Liver (tissue), 9 donors: ENCODE data around the gene H2AZ2. TPM values are rescaled to one million over a fixed set of nuclear protein-coding genes. Genes with fewer than 3 reads are reported as not detected.
A peak's percentile ranks its signal among the peaks of the same experiment; 100 is the strongest.

Experiments used
- DNase-seq: peaks from one replicate; pipeline ENCODE4 v3.0.0-alpha.2; 2017; ENCODE audit warnings: low spot score
- H3K27ac ChIP-seq, 2 donors: one replicate each; pipeline ENCODE4 v1.7.0; 2013; ENCODE audit warnings: inconsistent platforms in 2 of 2, low read length in 2 of 2, control low read depth in 1 of 2, low read depth in 1 of 2, mild to moderate bottlenecking in 1 of 2
- H3K27me3 ChIP-seq, 4 donors: one replicate each; pipeline versions ENCODE4 v1.6.1 to v1.7.0; 2013; ENCODE audit warnings: low read length in 3 of 4, inconsistent platforms in 1 of 4, mild to moderate bottlenecking in 1 of 4, moderate library complexity in 1 of 4; ENCODE audit not compliant: control insufficient read depth in 4 of 4, insufficient read depth in 4 of 4
- H3K36me3 ChIP-seq, 4 donors: one replicate each; pipeline versions ENCODE4 v1.6.1 to v1.7.0; 2013; ENCODE audit warnings: low read length in 3 of 4, mild to moderate bottlenecking in 3 of 4, low read depth in 1 of 4, moderate library complexity in 1 of 4; ENCODE audit not compliant: control insufficient read depth in 4 of 4, insufficient read depth in 3 of 4
- H3K4me1 ChIP-seq, 4 donors: one replicate each; pipeline versions ENCODE4 v1.6.1 to v1.7.0; 2013; ENCODE audit warnings: low read length in 3 of 4, mild to moderate bottlenecking in 3 of 4, moderate library complexity in 1 of 4; ENCODE audit not compliant: control insufficient read depth in 4 of 4, insufficient read depth in 4 of 4
- H3K4me3 ChIP-seq, 3 donors: one replicate each; pipeline versions ENCODE4 v1.6.1 to v1.7.0; 2013; ENCODE audit warnings: low read length in 3 of 3, control low read depth in 1 of 3, low read depth in 1 of 3, mild to moderate bottlenecking in 1 of 3
- H3K9ac ChIP-seq, 2 donors: one replicate each; pipeline ENCODE4 v1.7.0; 2013; ENCODE audit warnings: low read length in 2 of 2, mild to moderate bottlenecking in 2 of 2, moderate library complexity in 2 of 2, control low read depth in 1 of 2, low read depth in 1 of 2
- H3K9me3 ChIP-seq, 4 donors: one replicate each; pipeline versions ENCODE4 v1.6.1 to v1.7.0; 2013; ENCODE audit warnings: low read length in 3 of 4; ENCODE audit not compliant: control insufficient read depth in 4 of 4
- EGR1 ChIP-seq, 2 donors: IDR thresholded peaks; 2 replicates each; pipeline ENCODE4 v1.6.1; 2016 to 2018; ENCODE audit warnings: antibody characterized with exemption in 2 of 2, low read depth in 2 of 2
- FOXA1 ChIP-seq: IDR thresholded peaks from 2 replicates; pipeline ENCODE4 v1.6.1; 2016; ENCODE audit warnings: antibody characterized with exemption
- FOXA2 ChIP-seq: IDR thresholded peaks from 2 replicates; pipeline ENCODE4 v1.6.1; 2016; ENCODE audit warnings: antibody characterized with exemption
- GABPA ChIP-seq, 2 donors: IDR thresholded peaks in 1 of 2; conservative IDR thresholded peaks in 1 of 2; 2 replicates each; pipeline ENCODE4 v1.6.1; 2016; ENCODE audit warnings: antibody characterized with exemption in 2 of 2, mild to moderate bottlenecking in 1 of 2, moderate library complexity in 1 of 2
- HNF4A ChIP-seq, 2 donors: conservative IDR thresholded peaks; 2 replicates each; pipeline ENCODE4 v1.6.1; 2016; ENCODE audit warnings: antibody characterized with exemption in 2 of 2, mild to moderate bottlenecking in 2 of 2
- HNF4G ChIP-seq: IDR thresholded peaks from 2 replicates; pipeline ENCODE4 v1.6.1; 2016; ENCODE audit warnings: antibody characterized with exemption
- JUND ChIP-seq, 2 donors: IDR thresholded peaks; 2 replicates each; pipeline ENCODE4 v1.6.1; 2016; ENCODE audit warnings: antibody characterized with exemption in 2 of 2
- NR2F2 ChIP-seq: IDR thresholded peaks from 2 replicates; pipeline ENCODE4 v1.6.1; 2016; ENCODE audit warnings: antibody characterized with exemption
- RAD21 ChIP-seq, 2 donors: IDR thresholded peaks; 2 replicates each; pipeline ENCODE4 v1.6.1; 2016; ENCODE audit warnings: antibody characterized with exemption in 2 of 2, mild to moderate bottlenecking in 2 of 2
- REST ChIP-seq: IDR thresholded peaks from 2 replicates; pipeline ENCODE4 v1.6.1; 2016; ENCODE audit warnings: antibody characterized with exemption, mild to moderate bottlenecking
- RXRA ChIP-seq, 2 donors: IDR thresholded peaks; 2 replicates each; pipeline ENCODE4 v1.6.1; 2017 to 2018; ENCODE audit warnings: antibody characterized with exemption in 2 of 2, mild to moderate bottlenecking in 1 of 2
- SP1 ChIP-seq: IDR thresholded peaks from 2 replicates; pipeline ENCODE4 v1.6.1; 2018; ENCODE audit warnings: antibody characterized with exemption, mild to moderate bottlenecking
- TAF1 ChIP-seq: conservative IDR thresholded peaks from 2 replicates; pipeline ENCODE4 v1.6.1; 2016; ENCODE audit warnings: antibody characterized with exemption, mild to moderate bottlenecking
- YY1 ChIP-seq: IDR thresholded peaks from 2 replicates; pipeline ENCODE4 v1.6.1; 2016; ENCODE audit warnings: antibody characterized with exemption, mild to moderate bottlenecking
- WGBS: extraction: QIAGEN DNeasy Blood & Tissue Kit; methylation state at CpG from one replicate; pipeline ENCODE4 v1.1.7; 2013; 5-methylcytosine and 5-hydroxymethylcytosine counted together
- polyA plus RNA-seq, 2 donors: library from polyadenylated mRNA; stranded (reverse) in 1 of 2; unstranded in 1 of 2; fragments of 200-250 nt in 1 of 2; fragments of >200 nt in 1 of 2; fragmentation: Nextera tagmentation in 1 of 2; extraction: Ambion mirVana in 1 of 2; gene quantifications; one replicate each; pipeline versions ENCODE4 v1.2.1 to v1.2.3, GENCODE V29; 2013 to 2015
- total RNA-seq, 2 donors: library from RNA; depleted of rRNA; stranded (reverse); fragments of >200 nt; gene quantifications; one replicate each; pipeline ENCODE4 v1.2.3, GENCODE V29; 2014
- TF ChIP-seq, protein P1 (sequence below): IDR thresholded peaks from 2 replicates; pipeline ENCODE4 v1.6.1; 2016; ENCODE audit warnings: antibody characterized with exemption
- TF ChIP-seq, protein P2 (sequence below): IDR thresholded peaks from 2 replicates; pipeline ENCODE4 v1.6.1; 2016; ENCODE audit warnings: antibody characterized with exemption
- TF ChIP-seq, protein P3 (sequence below): IDR thresholded peaks from 2 replicates; pipeline ENCODE4 v1.6.1; 2016; ENCODE audit warnings: antibody characterized with exemption
- TF ChIP-seq, protein P4 (sequence below): fragments of 150-350 bp; IDR thresholded peaks from 2 replicates; pipeline ENCODE4 v1.5.1; 2017; ENCODE audit warnings: improper control_type of control experiment, low read depth, low read length; ENCODE audit not compliant: missing input control
- donor health status: healthy.
- donor health status: healthy.
- donor health status: healthy.
- donor health status: healthy.
- donor health status: healthy.

The H2AZ2 gene
- total and polyA plus RNA-seq, 4 donors = 51.3 to 182 (median 69.5) TPM

- WGBS = 1% methylated on average over 72 of the region's 72 CpGs
- H3K36me3 ChIP-seq = no peaks in the 10 kb centered on the region
- H3K4me1 ChIP-seq = peaks cover 2 to 47% (median 45%) of the 10 kb centered on the region in 4 donors
- H3K4me3 ChIP-seq = peak within 1 kb of the TSS; percentile 94 to 98 (median 97)
- H3K27ac ChIP-seq = peak within 1 kb of the TSS; percentile 99 to 100
- H3K9me3 ChIP-seq = no peaks in the 10 kb centered on the region
- peak; percentile 95 for DNase-seq
- TF ChIP-seq, protein P1, sequence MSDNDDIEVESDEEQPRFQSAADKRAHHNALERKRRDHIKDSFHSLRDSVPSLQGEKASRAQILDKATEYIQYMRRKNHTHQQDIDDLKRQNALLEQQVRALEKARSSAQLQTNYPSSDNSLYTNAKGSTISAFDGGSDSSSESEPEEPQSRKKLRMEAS = no peak
- TF ChIP-seq RXRA (IDR thresholded peaks at IDR 0.05) (no peak), TAF1 (peak; percentile 74), EGR1 (IDR thresholded peaks at IDR 0.05; ENCODE audit: low read depth in 2 of 2) (peak in 1 of 2 donors; percentile 59), REST (peak; percentile 58), GABPA (IDR thresholded peaks at IDR 0.05 in 1 of 2, conservative IDR thresholded peaks at IDR 0.05 in 1 of 2) (peak; percentile 67 to 89), HNF4A (conservative IDR thresholded peaks at IDR 0.05) (peak in 1 of 2 donors; percentile 15), NR2F2 (no peak), FOXA2 (no peak), RAD21 (IDR thresholded peaks at IDR 0.05) (peak in 1 of 2 donors; percentile 17), JUND (IDR thresholded peaks at IDR 0.05) (peak in 1 of 2 donors; percentile 19), FOXA1 (no peak), HNF4G (no peak), YY1 (peak; percentile 24), SP1 (peak; percentile 46)
- TF ChIP-seq, protein P2, sequence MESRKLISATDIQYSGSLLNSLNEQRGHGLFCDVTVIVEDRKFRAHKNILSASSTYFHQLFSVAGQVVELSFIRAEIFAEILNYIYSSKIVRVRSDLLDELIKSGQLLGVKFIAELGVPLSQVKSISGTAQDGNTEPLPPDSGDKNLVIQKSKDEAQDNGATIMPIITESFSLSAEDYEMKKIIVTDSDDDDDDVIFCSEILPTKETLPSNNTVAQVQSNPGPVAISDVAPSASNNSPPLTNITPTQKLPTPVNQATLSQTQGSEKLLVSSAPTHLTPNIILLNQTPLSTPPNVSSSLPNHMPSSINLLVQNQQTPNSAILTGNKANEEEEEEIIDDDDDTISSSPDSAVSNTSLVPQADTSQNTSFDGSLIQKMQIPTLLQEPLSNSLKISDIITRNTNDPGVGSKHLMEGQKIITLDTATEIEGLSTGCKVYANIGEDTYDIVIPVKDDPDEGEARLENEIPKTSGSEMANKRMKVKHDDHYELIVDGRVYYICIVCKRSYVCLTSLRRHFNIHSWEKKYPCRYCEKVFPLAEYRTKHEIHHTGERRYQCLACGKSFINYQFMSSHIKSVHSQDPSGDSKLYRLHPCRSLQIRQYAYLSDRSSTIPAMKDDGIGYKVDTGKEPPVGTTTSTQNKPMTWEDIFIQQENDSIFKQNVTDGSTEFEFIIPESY = no peak
- TF ChIP-seq, protein P3, sequence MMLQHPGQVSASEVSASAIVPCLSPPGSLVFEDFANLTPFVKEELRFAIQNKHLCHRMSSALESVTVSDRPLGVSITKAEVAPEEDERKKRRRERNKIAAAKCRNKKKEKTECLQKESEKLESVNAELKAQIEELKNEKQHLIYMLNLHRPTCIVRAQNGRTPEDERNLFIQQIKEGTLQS = no peak
- TF ChIP-seq, protein P4, sequence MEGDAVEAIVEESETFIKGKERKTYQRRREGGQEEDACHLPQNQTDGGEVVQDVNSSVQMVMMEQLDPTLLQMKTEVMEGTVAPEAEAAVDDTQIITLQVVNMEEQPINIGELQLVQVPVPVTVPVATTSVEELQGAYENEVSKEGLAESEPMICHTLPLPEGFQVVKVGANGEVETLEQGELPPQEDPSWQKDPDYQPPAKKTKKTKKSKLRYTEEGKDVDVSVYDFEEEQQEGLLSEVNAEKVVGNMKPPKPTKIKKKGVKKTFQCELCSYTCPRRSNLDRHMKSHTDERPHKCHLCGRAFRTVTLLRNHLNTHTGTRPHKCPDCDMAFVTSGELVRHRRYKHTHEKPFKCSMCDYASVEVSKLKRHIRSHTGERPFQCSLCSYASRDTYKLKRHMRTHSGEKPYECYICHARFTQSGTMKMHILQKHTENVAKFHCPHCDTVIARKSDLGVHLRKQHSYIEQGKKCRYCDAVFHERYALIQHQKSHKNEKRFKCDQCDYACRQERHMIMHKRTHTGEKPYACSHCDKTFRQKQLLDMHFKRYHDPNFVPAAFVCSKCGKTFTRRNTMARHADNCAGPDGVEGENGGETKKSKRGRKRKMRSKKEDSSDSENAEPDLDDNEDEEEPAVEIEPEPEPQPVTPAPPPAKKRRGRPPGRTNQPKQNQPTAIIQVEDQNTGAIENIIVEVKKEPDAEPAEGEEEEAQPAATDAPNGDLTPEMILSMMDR = no peak
- H3K9ac ChIP-seq = peak within 1 kb of the TSS; percentile 97 to 100
- H3K27me3 ChIP-seq = no peaks in the 10 kb centered on the region
These were observed 37.8 kb upstream of the H2AZ2 start, which contains the start of gene PURB for GRCh38 chr7:44885394-44886317. Gene PURB, minus strand, starts transcription at chr7:44885530. Its CDS starts 182 bp downstream, at chr7:44885348.
